T-helper 2 cell treated with Interferon-gamma antibody and Interleukin-4, amounts not matched to agents 100 ng/mL and 5 ng/mL, for 36 hours (primary cell): ENCODE measurements around the gene CDKN2AIP. TPM values are rescaled to one million over a fixed set of nuclear protein-coding genes. Genes with fewer than 3 reads are reported as not detected.
"Not testable (repeated sequence)": the region's sequence is repeated elsewhere in the genome, so short reads cannot be mapped to it uniquely, and the experiment has no call there.

ENCODE experiments used
- intact Hi-C: fragments of 100-400 bp; cut with micrococcal nuclease; formaldehyde crosslinking; loops from one replicate; pipeline ENCODE4 v1.15.1; 2023
- total RNA-seq: library from RNA; stranded (reverse); gene quantifications from 2 replicates; pipeline ENCODE4 v1.2.3, GENCODE V29; 2022

The CDKN2AIP gene
- total RNA-seq, 1 donor from 2014 or later: 27.6 TPM

- intact Hi-C loops: no loop called here
Observed at GRCh38 chr4:183411291-183411861, 33.1 kb upstream of the CDKN2AIP start.

GRCh38 chr4:183412821-183413220, 31.6 kb upstream of the CDKN2AIP start:
- intact Hi-C loops: no loop called here

GRCh38 chr4:183413234-183414200, 30.9 kb upstream of the CDKN2AIP start:
- intact Hi-C loops: no loop called here

- intact Hi-C loops: no loop called here
Observed at GRCh38 chr4:183416879-183417755, 27.3 kb upstream of the CDKN2AIP start.

DNA sequence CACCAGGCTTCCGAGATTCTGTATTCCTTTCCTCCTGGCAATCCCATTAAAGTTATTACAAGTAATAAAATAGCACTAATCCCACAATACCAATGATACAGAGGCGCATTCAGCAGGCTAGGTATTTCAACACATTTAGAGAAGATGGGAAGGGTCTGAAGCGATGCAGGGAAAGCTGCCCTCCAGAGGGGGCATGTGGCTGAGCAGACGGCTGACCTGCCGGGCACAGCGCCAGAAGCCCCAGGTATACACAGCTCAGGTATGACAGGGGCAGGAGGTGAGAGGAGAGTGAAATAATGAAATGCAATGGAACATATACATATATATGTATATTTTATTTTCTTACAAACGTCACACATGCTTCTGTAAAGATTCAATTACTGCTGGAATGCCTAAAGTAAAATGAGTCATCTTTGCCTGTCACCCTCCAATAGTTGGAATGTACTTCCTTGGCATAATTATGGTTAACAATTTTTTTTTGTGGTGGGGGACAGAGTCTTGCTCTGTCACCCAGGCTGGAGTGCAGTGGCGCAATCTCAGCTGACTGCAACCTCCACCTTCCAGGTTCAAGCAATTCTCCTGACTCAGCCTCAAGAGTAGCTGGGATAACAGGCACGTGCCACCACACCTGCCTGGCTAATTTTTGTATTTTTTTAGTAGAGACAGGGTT, 21.3 kb upstream of the CDKN2AIP start:
- intact Hi-C loops: no loop called here

DNA sequence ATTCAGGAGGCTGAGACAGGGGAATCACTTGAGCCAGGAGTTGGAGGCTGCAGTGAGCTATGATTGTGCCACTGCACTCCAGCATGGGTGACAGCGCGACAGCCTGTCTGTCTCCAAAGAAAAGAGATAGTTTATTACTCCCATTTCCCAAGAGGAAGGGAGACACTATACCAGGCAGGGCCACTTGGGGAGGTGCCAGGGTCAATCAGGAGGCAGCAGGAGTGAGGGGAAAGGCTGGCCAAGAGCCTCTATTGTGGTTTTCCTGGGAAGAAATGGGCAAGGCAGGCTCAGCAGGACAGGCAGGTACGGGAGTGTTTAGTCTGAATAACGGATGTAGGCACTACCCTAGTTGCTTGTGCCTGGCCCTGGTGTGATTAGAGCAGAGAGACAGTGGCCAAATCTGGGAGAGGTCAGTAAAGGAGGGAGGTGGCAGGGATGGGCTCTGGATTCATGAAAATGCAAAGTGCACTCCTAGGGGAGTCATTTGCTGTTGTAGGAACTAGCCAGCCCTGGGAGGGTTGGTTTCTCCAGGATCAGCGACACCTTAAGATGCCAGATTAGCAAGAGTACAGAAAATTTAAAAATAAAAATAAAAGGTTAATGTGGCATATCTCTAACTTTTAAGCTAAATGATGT, 20.2 kb upstream of the CDKN2AIP start:
- intact Hi-C loops: no loop called here

DNA sequence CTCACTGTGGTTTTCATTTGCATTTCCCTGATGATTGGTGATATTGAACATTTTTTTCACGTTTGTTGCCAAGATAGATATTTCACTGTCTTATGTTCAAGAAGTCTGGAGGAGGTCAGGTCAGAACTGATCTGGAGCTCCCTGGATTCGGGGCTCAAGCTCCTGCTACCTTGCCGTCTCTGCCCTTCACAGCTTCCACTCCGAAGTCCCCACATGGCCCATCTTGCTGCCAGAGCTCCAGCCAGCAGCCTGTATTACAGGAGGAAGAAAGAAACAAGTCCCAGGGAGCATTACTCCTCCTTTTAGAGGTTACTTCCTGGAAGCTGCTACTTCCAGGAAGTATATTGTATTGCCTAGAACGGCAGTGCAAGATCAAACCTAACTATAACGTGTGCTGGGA, 17.9 kb upstream of the CDKN2AIP start:
- intact Hi-C loops: no loop called here

GRCh38 chr4:183429489-183429888, 14.9 kb upstream of the CDKN2AIP start:
- intact Hi-C loops: no loop called here

- intact Hi-C loops: no loop called here
Observed at GRCh38 chr4:183430317-183430993, 14.0 kb upstream of the CDKN2AIP start.

DNA sequence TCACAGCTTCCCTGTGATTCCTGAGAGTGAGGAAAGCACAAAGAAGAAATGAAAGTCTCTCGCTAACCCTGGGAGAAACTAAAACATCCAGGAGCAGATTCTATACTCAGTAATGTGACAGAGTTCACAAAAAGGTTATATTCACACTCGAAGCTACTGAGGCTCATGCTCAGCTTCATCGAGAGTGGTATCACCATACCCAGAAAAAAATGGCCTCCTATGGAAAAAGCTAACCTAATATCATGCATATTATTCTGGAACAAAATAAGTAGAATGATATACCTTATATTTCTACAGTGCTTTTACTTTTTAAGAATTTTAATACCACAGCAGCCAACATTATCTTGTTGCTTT, 13.5 kb upstream of the CDKN2AIP start:
- intact Hi-C loops: no loop called here

- intact Hi-C loops: no loop called here
Observed at GRCh38 chr4:183431614-183432013, 12.8 kb upstream of the CDKN2AIP start.

GRCh38 chr4:183433183-183433582, 11.3 kb upstream of the CDKN2AIP start:
- intact Hi-C loops: not testable (repeated sequence)

DNA sequence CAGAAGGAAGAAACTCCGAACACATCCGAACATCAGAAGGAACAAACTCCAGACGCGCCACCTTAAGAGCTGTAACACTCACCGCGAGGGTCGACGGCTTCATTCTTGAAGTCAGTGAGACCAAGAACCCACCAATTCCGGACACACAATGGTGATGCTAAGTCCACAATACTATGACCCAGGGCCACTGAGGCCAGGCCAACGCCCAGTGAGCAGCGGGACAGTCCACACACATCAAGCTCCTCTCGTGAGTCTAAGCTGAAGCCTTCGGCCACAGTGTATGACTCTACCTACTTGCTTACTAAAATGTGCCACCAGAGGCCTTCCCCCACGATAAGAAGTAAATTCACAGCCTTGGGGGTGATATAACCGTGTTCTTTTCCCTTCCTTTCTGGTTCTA, 10.2 kb upstream of the CDKN2AIP start:
- intact Hi-C loops: no loop called here

GRCh38 chr4:183434666-183435190, 9.7 kb upstream of the CDKN2AIP start:
- intact Hi-C loops: no loop called here

- intact Hi-C loops: no loop called here
Observed at GRCh38 chr4:183435803-183436202, 8.6 kb upstream of the CDKN2AIP start.

DNA sequence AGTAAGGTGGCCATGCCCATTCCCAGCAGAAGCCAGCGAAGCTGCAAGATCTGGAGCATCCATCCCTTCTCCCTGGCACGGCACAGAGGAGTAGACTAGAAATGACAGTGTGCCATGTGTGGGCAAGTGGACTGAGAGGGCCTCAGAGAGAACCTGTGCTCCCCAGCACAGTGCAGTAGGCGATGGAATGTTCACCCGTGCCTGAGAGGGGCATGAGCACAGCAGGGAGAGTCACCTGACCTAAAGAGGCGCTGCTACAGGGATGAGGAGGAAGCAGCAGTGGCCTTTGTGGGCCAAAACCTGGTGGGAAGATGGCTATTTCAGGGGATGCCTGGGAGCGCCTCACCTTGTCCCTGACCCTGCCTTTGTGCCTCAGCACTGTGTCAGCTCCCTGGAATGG, 8.0 kb upstream of the CDKN2AIP start:
- intact Hi-C loops: no loop called here

GRCh38 chr4:183437452-183437851, 7.0 kb upstream of the CDKN2AIP start:
- intact Hi-C loops: no loop called here

DNA sequence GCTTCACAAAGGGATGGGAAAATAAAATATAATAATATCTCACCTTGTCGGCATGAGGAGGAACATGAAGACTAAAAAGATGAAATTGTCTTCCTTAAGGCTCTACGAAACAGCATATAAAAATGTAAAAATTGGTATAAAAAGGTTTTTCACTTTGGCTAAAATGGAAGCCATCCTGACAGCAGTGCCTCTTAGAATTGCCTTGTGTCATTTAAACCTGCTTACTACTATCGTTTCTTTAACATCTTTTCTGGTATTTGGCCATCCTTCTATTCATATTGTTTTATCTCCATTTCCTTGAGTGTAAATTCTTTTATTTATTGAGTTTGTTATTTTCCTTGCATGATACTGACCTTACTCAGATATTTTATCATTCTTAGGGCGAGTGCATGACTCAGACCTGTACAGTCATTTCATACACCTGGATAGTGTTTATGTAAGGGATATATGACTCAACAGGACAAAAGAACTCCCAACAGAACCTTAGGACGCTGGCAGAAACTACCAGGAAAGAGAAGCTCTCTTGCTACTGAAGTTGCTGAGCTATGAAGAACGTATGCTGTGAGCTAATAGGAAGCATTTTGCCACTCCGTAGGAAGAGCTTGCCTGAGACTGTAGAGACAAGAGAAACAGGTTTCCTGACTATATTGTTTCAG, 5.8 kb upstream of the CDKN2AIP start:
- intact Hi-C loops: no loop called here

GRCh38 chr4:183441276-183441675, 3.2 kb upstream of the CDKN2AIP start:
- intact Hi-C loops: loop anchor here (5.0 to 10.0 kb wide), 3 partner anchors 1291 to 1984 kb away; partner anchors contain the start of genes CENPU, CFAP97 and UFSP2
